Nephron progenitor cell (in vitro differentiated cells): ENCODE data around the gene EEFSEC.
A peak's percentile ranks its signal among the peaks of the same experiment; 100 is the strongest.

ENCODE experiments used
- DNase-seq: peaks from one replicate; pipeline ENCODE4 v3.0.0; 2021
- H3K27ac Mint-ChIP-seq: 2 replicates; pipeline ENCODE4 v1.8.0; 2021; ENCODE audit warnings: mild to moderate bottlenecking, moderate library complexity, mixed read lengths
- H3K27me3 Mint-ChIP-seq: 2 replicates; pipeline ENCODE4 v1.8.0; 2021; ENCODE audit warnings: mild to moderate bottlenecking, low read depth, mixed read lengths; ENCODE audit not compliant: poor library complexity
- H3K36me3 Mint-ChIP-seq: 2 replicates; pipeline ENCODE4 v1.8.0; 2021; ENCODE audit warnings: low read depth, mixed read lengths
- H3K4me1 Mint-ChIP-seq: 2 replicates; pipeline ENCODE4 v1.8.0; 2021; ENCODE audit warnings: mixed read lengths
- H3K4me3 Mint-ChIP-seq: 2 replicates; pipeline ENCODE4 v1.8.0; 2021; ENCODE audit warnings: mild to moderate bottlenecking, moderate library complexity, mixed read lengths
- H3K9me3 Mint-ChIP-seq: 2 replicates; pipeline ENCODE4 v1.8.0; 2021; ENCODE audit warnings: mild to moderate bottlenecking, moderate library complexity, mixed read lengths
- TF ChIP-seq, protein P1 (sequence below): fragments of 200-600 bp; sonication (generic); IDR thresholded peaks from 2 replicates; pipeline ENCODE4 v1.5.0; 2021; ENCODE audit warnings: antibody characterized with exemption

Gene EEFSEC

DNA sequence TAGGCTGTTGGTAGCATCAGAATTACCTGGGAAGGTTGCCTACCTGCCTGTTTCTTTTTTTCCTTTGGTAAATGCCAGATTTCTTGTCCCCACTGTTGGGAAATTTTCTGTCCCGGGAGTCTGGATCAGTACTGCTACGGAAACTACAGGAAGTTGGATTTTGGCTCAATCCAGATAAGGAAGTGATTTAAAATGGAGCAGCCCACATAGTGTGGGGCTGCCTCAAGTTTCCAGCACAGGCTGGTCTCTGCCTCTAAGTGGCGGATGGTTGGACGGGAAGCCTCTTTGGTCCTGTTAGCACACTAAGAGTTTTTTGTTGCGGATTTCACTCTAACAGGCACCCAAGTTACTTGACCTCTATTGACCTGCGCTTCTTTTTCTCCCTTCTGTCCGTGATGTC, 54.7 kb downstream of the EEFSEC start:
- peaks cover 22% of the 10 kb centered on the region for H3K4me1 Mint-ChIP-seq
- peak overlapping the region; percentile 75 for H3K27ac Mint-ChIP-seq
- H3K36me3 Mint-ChIP-seq, result no peaks in the 10 kb centered on the region
- no peak overlapping the region for H3K4me3 Mint-ChIP-seq
- TF ChIP-seq, protein P1, sequence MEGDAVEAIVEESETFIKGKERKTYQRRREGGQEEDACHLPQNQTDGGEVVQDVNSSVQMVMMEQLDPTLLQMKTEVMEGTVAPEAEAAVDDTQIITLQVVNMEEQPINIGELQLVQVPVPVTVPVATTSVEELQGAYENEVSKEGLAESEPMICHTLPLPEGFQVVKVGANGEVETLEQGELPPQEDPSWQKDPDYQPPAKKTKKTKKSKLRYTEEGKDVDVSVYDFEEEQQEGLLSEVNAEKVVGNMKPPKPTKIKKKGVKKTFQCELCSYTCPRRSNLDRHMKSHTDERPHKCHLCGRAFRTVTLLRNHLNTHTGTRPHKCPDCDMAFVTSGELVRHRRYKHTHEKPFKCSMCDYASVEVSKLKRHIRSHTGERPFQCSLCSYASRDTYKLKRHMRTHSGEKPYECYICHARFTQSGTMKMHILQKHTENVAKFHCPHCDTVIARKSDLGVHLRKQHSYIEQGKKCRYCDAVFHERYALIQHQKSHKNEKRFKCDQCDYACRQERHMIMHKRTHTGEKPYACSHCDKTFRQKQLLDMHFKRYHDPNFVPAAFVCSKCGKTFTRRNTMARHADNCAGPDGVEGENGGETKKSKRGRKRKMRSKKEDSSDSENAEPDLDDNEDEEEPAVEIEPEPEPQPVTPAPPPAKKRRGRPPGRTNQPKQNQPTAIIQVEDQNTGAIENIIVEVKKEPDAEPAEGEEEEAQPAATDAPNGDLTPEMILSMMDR, result no peak
- peaks cover 3% of the 10 kb centered on the region for H3K27me3 Mint-ChIP-seq
- H3K9me3 Mint-ChIP-seq, result no peaks in the 10 kb centered on the region
- no peak for DNase-seq

GRCh38 chr3:128210711-128211110, 57.4 kb downstream of the EEFSEC start:
- Mint-ChIP-seq H3K4me1 (peaks cover 14% of the 10 kb centered on the region), H3K36me3 (no peaks in the 10 kb centered on the region), H3K27me3 (peaks cover 3% of the 10 kb centered on the region), H3K4me3 (no peak overlapping the region), H3K9me3 (no peaks in the 10 kb centered on the region), H3K27ac (no peak overlapping the region)
- TF ChIP-seq, protein P1, result no peak
- DNase-seq, result no peak

GRCh38 chr3:128214056-128214455, 60.8 kb downstream of the EEFSEC start:
- Mint-ChIP-seq H3K9me3 (no peaks in the 10 kb centered on the region), H3K36me3 (no peaks in the 10 kb centered on the region), H3K4me3 (no peak overlapping the region), H3K27ac (no peak overlapping the region), H3K27me3 (peaks cover 6% of the 10 kb centered on the region), H3K4me1 (peaks cover 15% of the 10 kb centered on the region)
- DNase-seq, result no peak
- TF ChIP-seq, protein P1, result no peak

DNA sequence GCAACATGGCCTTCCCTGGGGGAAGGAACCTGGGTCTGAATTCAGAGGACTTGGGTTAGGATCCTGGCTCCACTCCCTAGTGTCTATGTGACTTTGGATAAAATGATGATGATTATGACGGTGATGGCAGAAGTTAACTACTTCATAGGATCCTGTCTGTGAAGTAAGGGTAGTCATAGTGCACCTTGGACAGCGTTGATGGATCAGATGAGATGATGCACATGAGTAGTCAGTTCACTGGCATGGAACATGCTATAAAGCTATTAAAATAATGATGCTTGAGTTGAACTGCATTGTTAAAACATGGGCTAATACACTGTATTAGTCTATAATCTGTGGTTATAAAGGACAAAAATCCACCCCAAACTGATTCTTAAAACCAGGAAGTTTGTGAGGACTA, 62.0 kb downstream of the EEFSEC start:
- no peaks in the 10 kb centered on the region for H3K9me3 Mint-ChIP-seq
- H3K27me3 Mint-ChIP-seq, result peaks cover 3% of the 10 kb centered on the region
- no peak for DNase-seq
- no peaks in the 10 kb centered on the region for H3K36me3 Mint-ChIP-seq
- H3K4me1 Mint-ChIP-seq, result peaks cover 20% of the 10 kb centered on the region
- TF ChIP-seq, protein P1, result no peak
- H3K4me3 Mint-ChIP-seq, result no peak overlapping the region
- H3K27ac Mint-ChIP-seq, result no peak overlapping the region

DNA sequence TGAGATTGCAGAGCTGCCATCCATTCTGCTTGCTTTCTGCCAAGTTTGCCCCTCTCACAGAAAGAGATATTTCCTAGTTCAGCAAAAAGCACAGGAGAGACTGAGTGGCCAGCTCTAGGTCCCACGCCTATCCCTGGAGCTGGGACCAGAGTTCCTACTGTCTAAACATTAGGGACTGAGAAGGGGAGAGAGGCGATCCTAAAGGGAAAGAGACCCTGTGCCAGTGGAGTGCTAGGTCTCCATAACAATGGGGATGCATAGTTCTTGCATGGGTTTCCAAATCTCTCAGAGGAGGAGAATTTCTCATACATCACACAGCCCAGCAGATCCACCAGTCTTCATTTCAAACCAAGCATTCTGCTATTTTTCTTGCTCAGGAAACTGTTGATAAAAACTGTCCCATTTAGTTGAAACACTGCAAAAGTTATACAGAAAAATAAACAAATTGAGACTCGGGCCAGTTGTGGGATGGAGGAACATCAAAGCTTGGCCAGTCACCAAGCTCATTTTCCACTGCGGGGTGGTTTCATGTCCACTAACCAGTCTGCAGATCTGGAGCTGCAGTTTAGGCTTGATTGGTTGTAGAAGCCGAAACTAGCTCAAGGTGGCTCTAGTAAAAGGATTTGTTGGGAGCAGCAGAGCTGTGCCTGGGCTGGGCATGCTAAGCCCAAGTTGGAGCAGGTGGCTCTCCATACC, 62.7 kb downstream of the EEFSEC start:
- Mint-ChIP-seq H3K9me3 (peaks cover 1% of the 10 kb centered on the region), H3K27ac (no peak overlapping the region), H3K4me1 (peaks cover 20% of the 10 kb centered on the region), H3K36me3 (peaks cover 6% of the 10 kb centered on the region), H3K4me3 (no peak overlapping the region), H3K27me3 (peaks cover 6% of the 10 kb centered on the region)
- TF ChIP-seq, protein P1, result no peak
- DNase-seq, result no peak
